SK-MEL-5 (cell line): Measurements from ENCODE around the gene TLE5. TPM values are rescaled to one million over a fixed set of nuclear protein-coding genes. Genes with fewer than 3 reads are reported as not detected.
"Not testable (repeated sequence)": the region's sequence is repeated elsewhere in the genome, so short reads cannot be mapped to it uniquely, and the experiment has no call there.

Source experiments
- DNase-seq: peaks from one replicate; pipeline ENCODE4 v3.0.0-alpha.2; 2016; ENCODE audit warnings: low read depth, low spot score
- in situ Hi-C: cut with HindIII; loops from 2 replicates; pipeline ENCODE4 v1.10.0; 2016; ENCODE audit warnings: low sequenced_read_pairs, high pct_unique_total_duplicates, low pct_unique_long_range_greater_than_20kb
- total RNA-seq: library from RNA; depleted of rRNA; stranded (reverse); fragments of >200 nt; shearing (Covaris generic); gene quantifications from 2 replicates; pipeline ENCODE4 v1.2.3, GENCODE V29; 2014

TLE5 gene
- total RNA-seq, 1 experiment from 2014 or later, result 172 TPM

DNA sequence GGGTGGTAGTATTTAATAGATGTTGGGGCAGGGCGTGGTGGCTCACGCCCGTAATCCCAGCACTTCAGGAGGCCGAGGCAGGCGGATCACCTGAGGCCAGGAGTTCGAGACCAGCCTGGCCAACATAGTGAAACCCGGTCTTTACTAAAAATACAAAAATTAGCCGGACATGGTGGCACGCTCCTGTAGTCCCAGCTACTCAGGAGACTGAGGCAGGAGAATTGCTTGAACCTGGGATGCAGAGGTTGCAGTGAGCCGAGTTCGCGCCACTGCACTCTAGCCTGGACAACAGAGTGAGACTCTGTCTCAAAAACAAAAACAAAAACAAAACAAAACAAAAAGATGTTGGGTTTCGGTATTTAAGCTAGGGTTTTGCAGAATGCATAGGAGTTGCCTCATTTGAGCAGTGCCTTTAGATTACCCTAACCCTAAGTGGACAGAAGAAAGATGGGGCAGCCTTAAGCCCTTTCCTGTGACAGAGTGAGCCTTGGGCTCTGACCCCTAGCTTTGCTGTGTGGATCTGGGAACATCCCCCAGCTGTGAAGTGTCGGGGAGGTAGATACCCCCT is 25.2 kb downstream of the TLE5 start:
- DNase-seq, in situ Hi-C loops: not testable (repeated sequence)

DNA sequence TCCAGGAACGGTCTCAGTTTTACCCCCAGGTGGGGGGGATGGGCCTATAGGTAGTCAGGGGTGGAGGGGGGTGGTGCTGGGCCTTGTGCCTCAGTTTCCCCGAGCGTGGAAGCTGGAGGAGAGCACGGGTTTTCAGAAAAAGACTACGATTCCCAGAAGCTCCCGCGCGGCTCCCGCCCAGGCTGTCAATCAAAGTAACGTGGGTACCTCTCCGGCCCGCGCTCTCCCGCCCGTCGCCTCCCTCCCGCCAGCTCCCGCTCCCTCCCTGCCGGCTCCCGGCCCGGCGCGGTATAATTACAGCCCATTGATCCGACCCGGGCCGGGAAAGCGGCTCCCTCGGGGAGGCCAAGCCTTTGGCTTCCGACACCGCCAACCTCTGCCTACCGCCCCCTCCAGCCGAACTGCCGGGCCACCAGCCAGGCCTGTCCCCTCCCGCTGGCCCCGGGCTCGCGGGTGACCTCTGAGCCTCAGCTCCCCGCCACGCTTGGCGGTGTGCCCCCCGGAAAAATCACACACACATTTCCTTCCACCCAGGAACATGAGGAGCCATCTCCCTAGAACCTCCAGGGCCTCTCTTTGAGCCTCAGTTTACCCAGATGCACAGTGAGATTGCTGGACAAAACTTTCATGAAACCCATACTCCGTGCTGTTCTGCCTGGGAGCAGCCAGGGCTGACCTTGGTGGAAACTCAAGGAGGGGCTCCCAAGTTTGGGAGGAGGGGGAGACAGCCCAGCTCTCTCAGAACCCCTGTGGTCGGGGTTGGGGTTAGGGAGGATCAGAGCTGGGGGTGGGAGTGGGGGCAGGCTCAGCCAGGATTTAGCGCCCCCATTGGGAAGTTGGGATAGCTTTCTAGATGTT is 25.9 kb downstream of the TLE5 start:
- DNase-seq, result peak; percentile 89
- in situ Hi-C loops, result no loop called here

DNA sequence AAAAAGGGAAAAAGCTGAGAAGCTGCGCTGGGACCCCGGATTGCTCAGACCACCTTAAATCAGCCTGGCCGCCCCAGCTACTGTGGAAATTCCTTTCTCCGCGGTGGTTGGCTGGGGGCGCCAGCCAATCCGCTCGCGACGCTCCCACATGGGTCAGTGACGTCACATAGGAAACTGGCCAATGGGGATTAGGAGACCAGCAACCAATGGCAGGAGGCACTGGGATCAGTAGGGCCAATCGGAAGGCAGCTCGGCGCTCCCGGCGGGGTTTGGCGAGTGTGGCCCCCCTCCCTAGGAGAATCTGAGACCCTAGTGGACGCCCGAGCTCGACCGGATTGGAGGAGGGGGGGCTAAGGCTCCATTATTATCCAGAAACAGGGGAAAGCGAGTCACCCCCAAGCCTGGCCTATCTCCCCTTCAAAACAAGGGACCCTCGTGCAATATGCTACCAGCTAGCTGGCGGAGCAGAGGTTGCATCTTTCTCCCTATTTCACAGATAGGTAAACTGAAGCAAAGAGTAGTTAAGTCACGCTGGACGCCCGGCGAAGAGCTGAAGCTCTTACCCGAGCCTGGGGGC is 26.7 kb downstream of the TLE5 start:
- in situ Hi-C loops, result no loop called here
- peak; percentile 99 for DNase-seq

DNA sequence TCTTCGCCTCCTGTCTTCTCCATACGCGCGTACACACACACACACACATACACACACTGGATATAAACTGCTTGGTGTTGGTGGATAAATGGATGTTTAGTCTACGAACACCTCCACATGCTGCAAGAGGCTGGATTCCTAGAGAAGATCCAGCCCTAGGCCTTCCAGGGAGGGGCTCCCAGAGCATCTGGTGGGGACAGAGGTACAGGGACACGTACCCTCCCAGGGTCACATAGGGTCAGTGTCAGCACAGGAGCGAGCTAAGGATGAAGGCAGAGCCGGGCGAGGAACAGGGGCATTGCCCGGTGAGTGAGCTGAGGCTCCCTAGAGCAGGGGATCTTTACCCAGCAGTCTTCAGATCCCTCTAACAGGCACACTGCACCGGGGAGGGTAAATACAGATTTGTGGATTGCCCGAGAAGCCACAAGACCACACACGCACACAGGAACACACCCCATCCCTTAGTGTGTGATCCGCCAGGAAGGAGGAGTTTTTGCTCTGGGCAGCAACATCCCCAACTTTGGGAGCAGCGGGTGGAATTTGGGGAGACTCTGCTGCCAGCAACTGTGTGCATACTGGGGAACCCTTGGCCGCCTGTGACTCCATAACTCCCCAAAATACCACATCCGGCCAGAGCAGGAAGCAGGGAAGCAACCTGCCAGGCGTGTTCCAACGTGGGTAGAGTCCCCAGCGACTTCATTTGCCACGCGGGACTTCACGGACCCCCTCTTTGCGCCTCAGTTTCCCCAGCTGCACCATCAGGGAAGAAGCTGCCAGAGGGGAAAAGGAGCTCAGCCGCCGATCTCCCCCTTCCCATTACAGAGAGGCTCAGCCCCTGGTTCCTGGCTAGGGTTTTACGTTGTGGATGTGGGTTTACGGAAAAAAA is 27.4 kb downstream of the TLE5 start:
- DNase-seq, result no peak
- in situ Hi-C loops, result no loop called here

DNA sequence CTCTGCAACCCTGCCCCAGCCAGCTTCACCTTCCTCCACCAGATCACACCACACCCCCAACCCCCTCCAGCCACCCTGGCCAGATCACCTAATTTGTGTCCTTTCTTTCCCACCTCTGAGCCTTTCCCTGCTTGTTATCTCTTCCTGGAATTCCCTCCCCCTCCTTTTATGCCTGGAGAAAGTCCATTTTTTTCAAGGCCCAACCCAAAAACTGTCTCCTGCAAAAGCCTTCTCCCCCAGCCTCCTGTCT is 28.0 kb downstream of the TLE5 start:
- in situ Hi-C loops, result no loop called here
- DNase-seq, result no peak

DNA sequence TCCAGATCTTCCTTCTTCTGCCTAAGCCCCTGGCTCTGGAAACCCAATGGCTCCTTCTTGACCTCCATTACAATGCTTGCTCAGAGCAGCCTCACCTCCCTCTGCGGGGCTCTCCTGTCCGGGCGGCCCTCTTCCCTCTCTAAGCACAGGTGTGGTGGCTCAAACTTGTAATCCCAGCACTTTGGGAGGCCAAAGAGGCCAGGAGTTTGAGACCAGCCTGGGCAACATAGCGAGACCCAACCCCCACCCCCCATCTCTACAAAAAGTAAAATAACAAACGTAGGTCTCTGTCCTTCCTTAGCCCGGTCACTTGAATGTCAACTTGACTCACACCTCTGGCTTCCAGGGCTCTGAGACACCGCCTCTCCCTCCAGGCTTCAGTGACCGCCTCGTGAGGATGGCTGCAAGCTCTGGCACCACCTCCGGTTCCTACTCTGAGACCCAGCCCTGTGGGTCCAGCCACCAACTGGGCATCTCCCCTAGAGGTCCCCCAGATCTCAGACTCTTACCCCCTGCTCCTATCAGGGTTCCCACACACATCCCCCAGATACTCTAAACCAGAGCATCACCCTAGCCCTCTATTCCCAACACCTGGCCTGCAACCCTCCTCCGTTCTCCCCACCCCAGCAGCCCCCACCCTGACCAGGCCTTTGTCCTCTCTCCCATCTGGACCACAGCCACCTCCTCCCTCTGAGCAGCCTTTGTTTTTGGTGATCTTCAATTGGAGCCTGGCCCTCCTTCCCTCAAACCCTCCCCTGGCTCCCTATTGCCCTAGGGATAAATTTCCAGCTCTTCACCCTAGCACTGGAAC is 28.5 kb downstream of the TLE5 start:
- in situ Hi-C loops, result no loop called here
- DNase-seq, result no peak

DNA sequence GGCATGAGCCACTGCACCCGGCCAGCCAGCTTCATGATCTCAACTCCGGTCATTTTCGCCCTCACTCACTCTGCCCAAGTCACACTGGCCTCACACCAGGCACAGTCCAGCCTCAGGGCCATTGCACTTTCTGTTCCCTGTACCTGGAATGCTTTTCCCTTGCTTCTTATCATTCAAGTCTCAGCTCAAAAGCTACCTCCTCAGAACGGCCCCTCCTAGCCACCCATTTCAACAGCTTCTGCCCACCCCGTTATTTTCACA is 30.8 kb downstream of the TLE5 start:
- in situ Hi-C loops, result no loop called here
- no peak for DNase-seq

DNA sequence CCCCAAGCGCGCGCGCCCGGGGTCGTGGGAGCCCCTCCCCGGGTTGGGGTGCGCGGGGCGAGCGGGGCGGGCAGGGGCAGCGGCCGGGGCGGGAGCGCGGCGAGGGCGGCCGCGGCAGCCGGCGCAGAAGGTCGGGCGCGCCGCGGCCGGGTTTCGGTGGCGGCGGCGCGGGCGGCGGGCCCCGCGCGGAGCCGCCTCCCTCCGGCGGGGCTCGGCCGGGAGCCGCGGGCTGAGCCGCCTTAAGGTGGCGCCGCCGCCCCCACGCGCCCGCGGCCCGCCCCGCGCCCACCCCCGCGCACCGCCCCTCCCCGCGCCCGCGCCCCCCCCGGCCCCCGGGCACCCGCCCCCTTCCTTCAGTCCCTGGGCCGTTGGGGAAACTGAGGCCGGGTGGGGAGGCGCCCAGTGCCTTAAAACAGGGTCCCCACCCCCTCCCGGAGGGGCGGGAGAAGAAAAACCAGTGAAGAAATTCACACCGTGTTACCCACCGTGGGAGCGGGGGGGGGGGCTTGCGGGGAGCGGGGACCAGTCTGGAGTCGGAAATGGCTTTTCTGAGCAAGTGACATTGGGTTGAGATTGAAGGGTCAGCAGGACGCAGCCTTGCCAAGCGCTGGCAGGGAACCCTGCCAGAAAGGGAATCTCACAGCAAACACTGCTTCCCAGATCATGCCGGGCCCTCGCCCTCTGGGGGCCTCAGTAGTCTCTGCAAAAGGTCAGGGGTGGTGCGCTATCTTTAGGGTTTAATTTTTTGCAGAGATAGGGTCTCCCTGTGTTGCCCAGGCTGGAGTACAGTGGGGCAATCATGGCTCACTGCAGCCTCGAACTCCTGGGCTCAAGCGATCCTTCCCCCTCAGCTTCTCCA is 33.0 kb downstream of the TLE5 start, which contains the start of gene TLE2:
Gene TLE2, minus strand, starts transcription at position 216 of the 859 bp plus-strand sequence. CDS start 376 bp downstream, outside the sequence.
- in situ Hi-C loops, result no loop called here
- no peak for DNase-seq

DNA sequence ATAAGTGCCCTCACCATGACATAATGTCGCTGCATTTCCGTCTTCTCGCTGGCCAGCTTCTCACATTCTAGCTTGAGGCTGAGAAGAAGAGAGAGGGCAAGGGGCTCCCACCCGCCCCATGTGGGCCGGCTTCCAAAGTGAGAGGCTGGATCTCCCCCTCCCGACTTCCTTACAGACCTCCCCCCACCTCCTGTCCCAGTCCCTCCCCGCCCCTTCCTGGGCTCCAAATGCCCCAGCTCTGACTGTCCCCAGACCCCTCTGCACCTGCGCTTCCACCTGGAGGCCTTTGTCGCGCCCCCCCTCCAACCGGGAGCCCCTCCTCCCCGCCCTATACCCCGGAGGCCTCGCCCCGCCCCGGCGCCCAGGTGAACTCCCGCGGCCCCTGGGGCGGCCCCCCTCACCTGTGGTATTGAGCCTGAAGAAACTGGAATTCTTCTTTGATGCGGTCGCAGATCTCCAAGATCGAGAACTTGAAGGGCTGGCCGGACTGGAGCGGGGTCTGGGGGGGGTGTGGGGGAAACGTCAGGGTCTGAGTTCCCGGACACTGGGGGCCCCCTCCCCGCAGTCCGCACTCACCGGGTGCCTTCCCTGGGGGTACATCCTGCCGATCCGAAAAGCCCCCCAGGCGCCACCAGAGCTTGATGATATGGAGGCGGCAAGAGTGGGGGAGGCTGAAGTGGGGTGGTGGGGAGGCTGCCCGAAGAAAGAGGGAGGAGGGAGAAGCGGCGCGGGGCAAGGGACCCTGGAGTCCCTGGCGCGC is 33.8 kb downstream of the TLE5 start:
- DNase-seq, result no peak
- in situ Hi-C loops, result no loop called here

DNA sequence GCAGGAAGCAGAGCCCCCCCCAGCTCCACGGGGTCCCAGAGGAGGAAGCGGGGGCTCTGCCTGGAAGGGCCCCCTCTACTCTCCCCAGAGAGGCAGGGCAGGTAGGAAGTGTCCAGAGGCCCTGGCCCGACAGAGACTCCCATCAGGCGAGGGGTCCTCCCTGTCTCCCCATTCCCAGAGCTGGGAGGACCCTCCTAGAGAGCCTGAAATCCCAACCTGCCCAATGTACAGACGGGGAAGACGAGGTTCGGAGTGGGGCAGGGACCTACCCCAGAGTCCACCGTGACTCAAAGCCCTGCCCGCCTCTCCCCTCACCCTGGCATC is 34.4 kb downstream of the TLE5 start:
- in situ Hi-C loops, result no loop called here
- no peak for DNase-seq

DNA sequence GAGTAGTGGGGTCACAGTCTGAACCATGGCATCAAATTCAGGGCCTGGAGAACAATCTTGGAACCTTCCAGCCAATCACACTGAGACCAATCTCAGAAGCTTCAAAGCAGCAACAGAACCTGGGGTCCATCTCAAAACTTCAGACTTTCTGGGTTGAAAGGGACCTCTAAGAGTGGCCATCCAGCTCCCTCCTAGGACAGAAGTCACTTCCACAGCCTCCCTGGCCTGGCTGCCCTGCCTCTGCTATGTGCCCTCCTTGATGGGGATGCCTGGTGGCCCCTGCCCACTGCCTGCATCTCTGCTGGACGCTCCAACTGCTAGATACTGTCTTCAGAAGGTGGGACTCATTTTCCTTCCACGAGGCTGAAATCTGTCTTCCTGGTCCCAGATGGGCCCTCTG is 35.0 kb downstream of the TLE5 start:
- in situ Hi-C loops, result no loop called here
- no peak for DNase-seq

DNA sequence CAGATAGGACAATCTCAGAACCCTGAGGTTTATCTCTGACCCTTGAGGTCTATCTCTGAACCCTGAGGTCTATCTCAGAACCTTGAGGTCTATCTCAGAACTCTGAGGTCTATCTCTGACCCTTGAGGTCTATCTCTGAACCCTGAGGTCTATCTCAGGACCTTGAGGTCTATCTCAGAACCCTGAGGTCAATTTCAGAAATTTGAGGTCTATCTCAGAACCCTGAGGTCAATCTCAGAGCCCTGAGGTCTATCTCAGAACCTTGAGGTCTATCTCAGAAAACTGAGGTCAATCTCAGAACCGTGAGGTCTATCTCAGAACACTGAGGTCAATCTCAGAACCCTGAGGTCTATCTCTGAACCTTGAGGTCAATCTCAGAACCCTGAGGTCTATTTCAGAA is 35.5 kb downstream of the TLE5 start:
- in situ Hi-C loops, result no loop called here
- DNase-seq, result no peak

DNA sequence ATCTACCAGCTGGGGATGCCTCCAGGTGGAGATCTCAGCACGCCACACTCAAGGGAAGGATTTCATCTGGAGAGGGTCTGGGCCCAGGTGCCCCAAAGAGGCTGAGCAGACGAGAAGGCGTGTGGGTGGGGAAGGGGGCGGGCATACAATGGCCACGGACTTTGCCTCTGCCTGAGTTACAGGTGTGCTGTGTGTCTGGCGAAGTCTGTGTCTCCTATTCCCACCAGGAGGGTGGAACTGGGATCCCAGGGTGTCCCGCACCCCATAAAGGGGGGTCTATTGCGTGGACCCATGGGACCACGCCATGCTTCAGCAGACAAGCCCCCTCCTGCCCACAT is 36.8 kb downstream of the TLE5 start:
- no peak for DNase-seq
- in situ Hi-C loops, result no loop called here

DNA sequence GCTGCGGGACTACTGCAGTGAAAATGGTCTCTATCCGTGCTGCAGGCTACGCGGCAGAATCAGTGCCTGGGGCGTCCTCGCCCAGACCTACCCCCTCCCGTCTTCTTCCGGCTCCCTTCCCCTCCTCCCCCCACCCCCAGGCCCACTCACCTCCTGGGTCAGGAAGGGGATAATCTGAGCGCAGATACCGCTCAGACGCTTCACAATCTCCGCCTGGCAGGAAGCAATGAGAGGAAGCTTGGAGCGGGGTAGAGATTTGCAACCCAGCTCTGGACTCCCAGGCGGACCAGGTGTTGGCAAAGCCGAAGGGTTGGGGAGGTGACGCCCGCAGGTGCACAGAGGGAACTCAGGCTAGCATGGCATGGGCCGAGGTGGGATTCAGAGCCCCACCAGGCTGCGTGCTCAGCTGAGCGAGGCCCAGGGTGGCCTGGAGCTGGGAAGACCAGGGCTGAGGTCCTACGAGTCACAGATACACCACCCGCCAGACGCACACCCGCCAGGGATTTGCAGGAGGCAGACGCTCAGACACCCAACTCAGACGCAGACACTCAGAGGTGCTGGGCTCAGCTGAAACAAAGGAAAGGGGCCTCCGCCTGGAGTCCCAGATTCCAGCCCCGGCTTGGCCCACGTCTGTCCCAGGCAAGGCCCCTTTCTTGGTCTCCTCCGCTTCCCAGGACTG is 37.3 kb downstream of the TLE5 start:
- in situ Hi-C loops, result no loop called here
- no peak for DNase-seq

DNA sequence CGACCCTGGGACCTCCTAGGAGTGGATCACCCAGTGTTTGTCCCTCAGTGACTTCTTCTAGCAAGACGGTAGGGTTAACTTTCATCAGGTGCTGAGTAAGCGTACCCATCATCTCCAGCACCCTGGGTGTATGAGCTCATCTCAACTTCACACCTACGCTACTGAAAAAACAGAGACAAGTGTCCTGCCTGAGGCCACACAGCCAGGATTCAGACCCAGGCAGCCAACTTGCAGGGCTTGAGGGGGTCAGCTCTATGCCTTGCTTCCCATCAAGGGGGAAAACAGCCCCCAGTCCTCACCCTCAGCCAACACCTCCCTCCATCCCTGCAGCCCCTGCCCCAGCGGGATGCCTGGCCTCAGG is 37.8 kb downstream of the TLE5 start:
- DNase-seq, result no peak
- in situ Hi-C loops, result no loop called here

DNA sequence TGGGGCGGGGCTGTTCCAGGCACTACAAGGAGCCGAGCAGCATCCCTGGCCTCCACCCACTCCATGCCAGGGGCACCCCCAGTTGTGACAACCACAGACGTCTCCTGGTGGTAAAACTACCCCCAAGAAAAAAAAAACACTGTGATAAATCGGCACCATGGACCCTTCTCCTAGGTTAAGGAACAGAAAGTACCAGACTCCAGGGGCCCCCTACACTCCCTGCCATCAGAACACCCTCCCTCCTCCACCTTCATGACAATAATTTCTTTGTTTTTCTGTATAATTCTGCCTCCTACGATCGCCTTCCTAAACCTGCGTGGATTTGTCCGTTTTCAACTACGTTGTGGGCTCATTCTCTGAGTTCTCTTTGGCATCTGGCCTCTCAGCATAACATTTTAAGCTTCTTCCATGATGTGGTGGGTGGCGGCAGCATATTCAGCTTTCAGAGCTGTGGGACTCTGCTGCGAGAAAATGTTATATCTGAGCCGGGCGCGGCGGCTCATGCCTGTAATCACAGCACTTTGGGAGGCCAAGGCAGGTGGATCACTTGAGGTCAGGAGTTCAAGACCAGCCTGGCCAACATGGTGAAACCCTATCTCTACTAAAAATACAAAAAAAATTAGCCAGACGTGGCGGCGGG is 41.9 kb downstream of the TLE5 start:
- DNase-seq, result no peak
- in situ Hi-C loops, result no loop called here
